HG03060 (cell line): Measurements from ENCODE around the gene CLEC2L.

Experiments used
- ATAC-seq: cut with Tn5 transposase; IDR thresholded peaks from one replicate; pipeline ENCODE4 v1.9.1; 2021; ENCODE audit warnings: low read depth, moderate number of reproducible peaks; ENCODE audit not compliant: unreplicated experiment

CLEC2L gene

DNA sequence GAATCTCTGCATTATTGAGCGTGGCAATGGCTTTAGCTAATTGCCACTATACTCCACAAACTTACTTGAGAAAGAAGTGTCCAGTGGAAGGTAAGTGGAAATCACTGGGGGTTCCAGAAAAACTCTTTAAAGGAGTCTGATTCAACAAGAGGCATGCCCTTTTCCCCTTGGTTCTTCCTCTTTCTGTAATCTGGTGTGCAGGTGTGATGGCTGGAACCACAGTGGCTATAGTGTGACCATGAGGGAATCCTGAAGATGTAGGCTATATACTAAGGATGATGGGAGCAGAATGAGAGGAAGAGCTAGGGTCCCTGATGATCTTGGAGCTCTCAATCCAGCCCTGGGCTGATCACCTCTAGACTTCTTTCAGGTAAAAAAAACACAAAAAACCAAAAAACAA, 2.0 kb upstream of the CLEC2L start:
- ATAC-seq: no peak

- ATAC-seq: no peak
Measured at GRCh38 chr7:139522830-139523198, 671 bp upstream of the CLEC2L start.

- ATAC-seq: no peak
Measured at GRCh38 chr7:139523968-139524815, 707 bp downstream of the CLEC2L start.

DNA sequence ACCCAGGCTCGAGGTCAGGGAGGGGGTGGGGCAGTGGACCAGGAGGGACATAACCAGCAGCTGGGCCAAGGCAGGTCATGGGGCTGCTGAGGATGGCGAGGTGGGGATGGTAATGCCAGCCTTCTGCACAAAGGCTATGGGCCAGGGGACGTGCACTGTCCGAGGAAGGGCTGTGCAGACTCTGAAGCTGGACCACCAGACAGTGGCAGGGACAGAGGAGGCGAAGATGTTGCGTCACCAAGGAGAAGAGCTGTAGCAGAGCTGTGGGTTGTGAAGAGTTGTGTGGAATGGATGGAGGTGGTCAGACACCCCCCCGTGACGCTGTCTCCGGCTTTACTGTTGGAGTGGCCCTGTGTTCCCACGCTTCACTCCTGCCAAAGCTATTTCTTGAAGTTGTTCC, 1.8 kb downstream of the CLEC2L start:
- ATAC-seq: no peak

DNA sequence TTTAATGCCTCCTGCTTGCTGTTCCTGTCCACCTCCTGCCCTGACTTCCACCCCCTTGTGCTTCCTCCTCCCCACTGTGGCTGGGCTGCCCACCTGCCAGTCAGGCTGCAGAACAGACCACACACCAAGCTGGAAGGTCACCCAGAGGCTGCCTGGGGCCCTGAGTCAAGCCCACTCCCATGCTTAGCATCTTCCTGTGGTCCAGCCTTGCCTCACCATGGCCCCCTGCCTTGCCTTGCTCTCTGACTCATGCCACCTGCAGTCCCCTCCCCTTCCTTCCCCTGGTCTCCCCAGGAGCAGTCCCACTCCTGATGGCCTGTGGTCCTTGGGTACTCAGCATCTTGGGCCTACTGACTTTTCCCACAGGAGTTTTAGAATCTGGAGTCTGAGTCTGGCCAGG, 2.3 kb downstream of the CLEC2L start:
- ATAC-seq: no peak

GRCh38 chr7:139526578-139527544, 3.4 kb downstream of the CLEC2L start:
- ATAC-seq: no peak

- no peak for ATAC-seq
Measured at GRCh38 chr7:139531094-139531493, 7.6 kb downstream of the CLEC2L start.

DNA sequence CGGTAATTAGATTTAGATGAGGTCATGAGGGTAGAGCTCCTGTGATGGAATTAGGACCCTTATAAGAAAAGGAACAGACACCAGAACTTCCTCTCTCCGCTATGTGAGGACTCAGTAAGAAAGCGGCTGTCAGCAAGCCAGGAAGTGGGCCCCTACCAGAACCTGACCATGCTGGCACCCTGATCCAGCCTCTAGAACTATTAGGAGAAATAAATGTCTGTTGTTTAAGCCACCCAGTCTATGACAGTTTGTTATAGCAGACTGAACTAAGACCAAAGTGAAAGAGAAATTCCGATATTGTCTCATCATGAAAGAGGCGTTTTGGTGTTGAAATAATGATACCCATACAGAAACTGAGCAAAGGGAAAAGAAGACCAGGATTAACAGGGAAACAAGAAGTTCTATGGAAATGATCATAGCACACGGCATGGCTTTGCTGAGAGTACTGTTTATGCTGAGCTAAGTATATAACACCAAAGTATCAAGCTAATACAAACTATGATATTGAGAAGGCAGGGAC, 9.2 kb downstream of the CLEC2L start:
- ATAC-seq: no peak

GRCh38 chr7:139534096-139534495, 10.6 kb downstream of the CLEC2L start:
- no peak for ATAC-seq

- no peak for ATAC-seq
Measured at GRCh38 chr7:139534966-139535651, 11.6 kb downstream of the CLEC2L start.

DNA sequence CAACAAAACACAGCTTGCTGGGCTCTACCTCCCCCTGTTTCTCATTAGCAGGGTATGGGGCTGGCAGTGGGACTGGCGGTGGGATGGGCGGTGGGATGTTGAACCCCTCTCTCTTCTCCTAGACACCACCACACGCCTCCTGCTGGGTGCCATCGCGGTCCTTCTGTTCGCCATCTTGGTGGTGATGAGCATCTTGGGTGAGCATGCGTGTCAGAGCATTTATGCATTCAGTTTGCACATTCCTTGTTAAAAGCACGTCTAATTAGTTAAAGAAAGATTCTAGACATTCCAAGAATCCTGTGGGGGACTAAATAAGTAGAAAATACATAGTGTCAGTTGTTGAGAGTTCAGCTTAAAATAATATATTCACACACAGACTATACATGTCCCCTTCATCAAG, 12.7 kb downstream of the CLEC2L start:
- no peak for ATAC-seq

DNA sequence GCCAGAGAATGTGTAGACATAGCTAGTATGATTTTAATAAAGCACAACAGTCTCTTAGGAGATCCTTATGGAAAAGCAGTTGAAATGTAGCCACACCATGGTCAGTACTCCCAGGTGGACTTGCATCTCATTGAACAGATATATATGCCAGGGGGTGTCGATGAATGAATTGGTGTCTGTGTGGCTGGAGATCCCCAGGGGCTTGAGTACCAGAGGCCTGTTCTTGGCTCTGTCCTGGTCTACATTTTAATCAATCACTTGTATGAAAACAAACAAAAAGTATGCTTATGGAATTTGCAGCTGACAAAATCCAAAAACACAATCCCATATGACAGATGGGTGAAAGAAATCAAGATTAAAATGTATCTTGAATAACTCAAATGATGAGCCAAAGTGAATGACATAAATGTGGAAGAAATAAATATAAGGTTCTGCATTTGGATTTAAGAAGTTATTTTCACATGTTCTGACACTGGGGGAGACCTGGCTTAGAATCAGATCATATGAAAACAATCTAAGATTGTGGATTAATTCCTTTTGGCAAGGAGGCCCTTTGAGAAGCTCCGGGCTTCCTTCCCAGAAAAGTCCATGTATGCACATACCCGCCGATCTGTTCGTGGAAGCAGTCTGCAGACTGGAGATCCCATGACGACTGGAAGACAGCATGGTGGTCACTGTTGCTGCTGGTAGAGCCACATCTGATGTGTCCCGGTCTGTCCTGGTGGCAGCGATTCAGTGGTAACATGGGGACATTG, 15.6 kb downstream of the CLEC2L start:
- no peak for ATAC-seq

DNA sequence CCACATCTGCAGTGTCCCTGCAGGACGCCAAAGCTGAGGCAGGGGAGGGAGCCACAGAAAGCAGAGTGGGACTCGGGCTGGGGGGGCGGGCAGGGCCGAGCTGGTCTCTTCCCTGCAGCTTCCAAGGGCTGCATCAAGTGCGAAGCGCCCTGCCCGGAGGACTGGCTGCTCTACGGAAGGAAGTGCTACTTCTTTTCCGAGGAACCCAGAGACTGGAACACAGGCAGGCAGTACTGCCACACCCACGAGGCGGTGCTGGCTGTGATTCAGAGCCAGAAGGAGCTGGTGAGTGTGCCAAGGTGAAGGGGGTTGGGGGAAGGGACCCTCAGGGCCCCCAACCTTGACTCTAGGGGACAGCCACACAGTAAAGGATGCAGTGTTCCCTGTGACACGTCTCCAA, 16.7 kb downstream of the CLEC2L start:
- no peak for ATAC-seq

- no peak for ATAC-seq
Measured at GRCh38 chr7:139541600-139542307, 18.3 kb downstream of the CLEC2L start.

DNA sequence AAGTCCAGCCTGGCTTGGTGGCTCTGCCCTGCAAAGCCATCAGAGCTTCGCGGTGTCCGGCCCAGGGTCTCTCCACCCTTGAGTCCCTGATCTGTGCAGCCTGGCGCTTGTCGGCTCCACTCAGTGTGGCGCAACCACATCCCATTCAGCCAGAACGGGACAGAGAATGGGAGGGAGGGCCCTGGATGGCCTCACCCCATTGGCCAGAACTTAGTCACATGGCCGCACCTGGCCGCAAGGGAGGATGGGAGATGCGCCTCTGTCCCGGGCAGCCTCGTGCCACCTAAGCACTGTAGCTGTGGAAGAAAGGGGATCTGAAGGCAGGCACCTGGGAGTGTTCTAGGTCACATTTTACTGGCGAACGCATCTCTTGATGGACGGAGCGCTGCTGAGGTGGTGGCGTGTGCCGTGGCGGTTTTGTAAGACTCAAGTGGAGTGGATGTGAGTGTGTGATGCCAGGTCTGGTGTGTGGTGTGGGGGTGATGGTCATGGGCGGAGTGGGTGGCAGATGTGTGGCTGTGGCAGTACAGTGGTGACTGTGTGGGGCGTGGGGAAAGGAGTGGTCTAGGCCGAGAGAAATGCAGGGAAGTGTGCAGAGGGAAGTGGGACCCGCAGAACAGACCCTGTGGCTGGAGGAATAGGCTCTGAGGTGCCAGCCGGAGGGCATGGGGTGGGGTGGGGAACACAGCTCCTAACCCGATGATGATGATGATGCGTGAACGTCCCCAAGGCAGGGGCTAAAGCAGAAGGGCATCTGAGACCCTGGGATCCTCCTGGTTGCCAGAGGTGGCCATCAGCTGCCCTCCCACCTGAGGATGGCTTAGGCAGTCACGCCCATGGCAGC, 19.0 kb downstream of the CLEC2L start:
- no peak for ATAC-seq

DNA sequence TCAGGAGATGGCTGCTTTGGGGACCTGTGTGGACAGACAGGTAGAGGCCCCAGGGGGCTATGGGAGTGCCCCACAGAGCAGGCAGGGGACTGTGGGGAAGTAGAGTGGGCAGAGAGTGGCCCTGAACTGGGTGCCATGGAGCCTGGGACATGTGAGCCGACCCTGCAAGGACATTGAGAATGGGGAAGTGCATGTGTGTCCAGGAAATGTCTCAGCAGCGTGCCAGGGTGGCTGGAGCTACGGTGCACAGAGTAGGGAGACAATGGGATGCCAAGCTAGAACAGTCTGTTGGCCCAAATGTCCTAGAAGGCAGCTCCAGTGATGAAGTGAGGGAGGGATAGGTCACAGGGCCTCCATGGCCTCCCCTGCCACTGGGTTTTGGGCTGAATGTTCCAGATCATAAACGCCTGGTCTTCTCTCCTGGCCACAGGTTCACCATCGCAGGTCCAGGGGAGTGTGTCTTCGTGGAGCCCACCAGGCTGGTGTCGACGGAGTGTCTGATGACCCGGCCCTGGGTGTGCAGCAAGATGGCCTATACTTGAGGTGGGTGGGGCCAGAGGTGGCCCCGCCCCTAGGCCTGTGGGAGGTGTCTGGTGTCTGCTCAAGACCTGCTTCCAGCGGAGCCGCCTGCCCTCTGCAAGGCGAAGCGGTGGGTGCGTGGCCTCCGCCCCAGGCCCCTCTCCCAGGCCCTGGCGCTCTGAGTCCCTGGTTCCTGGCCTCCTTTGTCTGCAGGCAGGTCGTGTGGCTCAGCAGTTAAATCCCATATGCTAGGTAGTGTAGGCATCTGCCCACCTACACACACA, 20.5 kb downstream of the CLEC2L start:
- no peak for ATAC-seq

DNA sequence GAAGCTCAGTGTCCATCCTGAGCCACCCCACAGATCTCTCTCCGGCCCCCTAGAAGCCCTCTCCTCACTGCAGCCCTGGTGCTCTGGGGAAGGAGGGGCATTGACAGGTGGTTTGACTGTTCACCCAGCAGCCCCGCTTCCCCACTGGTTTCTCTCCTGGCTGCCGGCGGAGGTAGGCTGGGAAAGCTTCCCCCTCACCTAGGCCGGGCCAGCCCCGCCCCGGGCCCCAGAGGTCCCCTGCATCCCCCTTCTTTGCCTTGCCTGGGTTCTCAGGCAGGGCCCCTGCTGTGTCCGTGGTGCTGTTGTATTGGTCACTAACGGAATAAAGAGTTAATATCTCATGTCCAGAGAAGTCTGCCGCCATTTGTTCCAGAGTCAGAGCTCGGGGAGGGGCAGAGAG, 21.2 kb downstream of the CLEC2L start:
- ATAC-seq: no peak
